T-helper 1 cell (primary cell): ENCODE results near the gene IQSEC1.

Experiments
- DNase-seq, 5 donors: peaks; one replicate each; pipeline ENCODE4 v3.0.0-alpha.2; 2012 to 2020

IQSEC1 gene

DNA sequence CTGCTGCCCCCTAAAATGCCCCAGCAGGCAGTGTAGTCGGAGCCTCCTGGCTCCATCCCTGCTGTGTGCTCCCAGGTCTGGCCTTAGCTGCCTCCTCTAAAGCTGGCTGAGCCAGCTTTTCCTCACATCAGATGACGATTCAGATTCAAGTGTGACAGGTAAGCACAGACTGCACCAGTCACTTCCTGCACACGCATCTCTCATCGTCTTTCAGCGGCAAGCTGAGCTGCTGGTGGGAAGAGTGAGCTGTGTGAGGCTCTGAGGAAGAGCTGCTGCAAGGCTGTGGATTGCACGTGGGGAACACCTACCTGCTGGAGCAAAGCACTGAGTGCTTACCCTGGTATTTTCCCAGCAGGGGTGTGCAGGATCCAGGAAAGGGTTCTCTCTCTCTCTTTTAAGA lies 143.4 kb downstream of the IQSEC1 start:
- no peak for DNase-seq

DNA sequence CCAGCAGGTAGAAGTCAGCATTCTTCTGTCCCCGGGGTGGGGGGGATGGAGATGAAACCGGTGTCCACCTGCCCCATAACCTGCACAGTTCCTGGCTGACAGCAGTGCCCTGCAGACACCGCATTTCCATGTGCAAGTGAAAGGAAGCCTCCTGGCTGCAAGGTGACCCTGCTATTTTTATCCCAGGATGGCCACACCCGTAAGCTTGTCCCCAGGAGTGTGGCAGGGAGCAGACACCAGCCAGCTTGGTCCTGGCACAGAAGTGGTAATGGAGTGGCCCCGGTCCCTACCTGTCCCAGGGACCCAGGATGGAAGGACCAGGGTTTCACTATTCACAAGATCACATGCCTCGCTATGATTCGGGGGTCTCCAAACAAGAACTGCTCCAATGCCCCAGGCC lies 146.6 kb downstream of the IQSEC1 start:
- DNase-seq = no peak

DNA sequence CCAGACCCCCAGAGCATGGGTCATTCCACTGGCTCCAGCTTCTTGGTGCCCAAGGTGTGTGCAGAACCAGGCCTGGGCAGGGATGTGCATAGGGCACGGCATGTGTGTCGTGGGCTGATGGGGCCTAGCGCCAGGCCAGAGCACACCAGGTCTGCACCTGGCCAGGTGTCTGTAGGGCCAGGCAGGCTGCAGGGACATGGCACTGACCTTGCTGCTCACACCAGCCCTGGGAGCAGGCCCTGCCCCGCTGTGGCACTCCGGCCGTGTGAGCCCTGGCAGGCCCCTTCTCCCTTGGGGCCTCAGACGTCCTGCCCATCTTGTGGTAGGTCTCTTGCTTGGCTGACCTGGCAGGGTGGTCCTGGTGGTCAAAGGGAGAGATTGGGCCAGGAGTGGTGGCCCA lies 147.6 kb downstream of the IQSEC1 start:
- DNase-seq = no peak

DNA sequence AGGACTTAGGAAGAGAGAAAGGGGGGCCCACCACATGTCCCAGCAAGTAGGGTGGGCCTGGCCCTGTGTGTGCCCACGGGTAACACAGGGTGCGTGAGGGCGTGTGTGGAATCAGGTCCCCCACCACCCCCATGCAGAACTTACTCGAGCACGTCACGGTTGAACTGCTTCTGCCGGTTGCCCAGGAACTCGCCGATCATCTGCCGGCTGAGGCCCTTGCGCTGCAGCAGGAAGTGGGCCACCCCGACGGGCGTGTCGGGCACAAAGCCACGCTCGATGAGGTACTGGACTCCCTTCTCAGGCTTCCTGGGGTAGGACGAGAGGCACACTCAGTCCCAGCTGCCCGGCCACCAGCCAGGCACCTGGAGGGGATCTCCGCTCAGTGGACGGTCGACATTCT lies 148.8 kb downstream of the IQSEC1 start:
- no peak for DNase-seq

DNA sequence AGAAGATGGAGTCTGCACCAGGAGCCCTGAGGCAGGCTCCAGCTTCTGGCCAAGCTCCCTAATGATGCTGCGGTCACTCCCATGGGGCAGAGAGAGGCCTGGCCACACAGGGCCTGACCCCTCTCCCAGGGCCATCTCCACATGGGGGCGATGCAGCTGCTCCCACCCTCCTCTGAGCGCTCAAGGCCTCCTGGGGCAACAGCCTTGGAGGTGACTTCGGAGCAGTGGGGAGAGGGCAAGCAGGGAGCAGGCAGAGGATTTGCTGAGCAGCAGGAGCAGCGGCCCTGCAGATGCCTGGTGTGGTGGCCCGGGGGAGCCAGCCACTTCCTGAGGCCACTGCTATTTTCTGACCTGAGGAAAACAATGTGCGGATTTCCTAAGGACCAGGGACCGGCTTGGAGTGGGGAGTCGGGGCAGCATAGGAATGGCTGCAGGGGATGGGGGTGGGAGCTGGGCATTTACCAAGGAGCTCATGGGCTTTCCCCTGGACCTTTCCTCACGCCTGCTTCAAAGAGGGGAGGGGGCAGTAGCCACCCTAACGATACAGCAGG lies 150.3 kb downstream of the IQSEC1 start:
- DNase-seq = no peak

DNA sequence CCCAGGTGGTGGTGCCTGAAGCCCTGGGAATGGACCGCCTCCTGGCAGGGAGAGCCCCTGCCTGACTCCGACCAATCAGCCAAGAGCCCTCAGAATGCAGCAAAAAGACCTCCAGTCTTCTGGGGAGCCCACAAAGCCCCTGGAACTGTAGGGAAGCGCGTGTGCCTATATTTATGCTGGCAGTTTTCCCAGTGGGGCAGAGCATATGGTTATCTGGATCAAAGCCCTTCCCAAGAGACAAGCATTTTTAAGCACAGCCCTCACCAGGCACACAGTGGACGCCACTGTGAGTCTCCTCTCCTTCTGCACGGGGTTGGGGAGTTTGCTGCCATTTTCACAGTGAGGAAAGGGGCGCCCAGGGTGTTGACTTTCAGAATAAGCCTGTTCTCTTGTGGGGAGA lies 150.9 kb downstream of the IQSEC1 start:
- DNase-seq = no peak

DNA sequence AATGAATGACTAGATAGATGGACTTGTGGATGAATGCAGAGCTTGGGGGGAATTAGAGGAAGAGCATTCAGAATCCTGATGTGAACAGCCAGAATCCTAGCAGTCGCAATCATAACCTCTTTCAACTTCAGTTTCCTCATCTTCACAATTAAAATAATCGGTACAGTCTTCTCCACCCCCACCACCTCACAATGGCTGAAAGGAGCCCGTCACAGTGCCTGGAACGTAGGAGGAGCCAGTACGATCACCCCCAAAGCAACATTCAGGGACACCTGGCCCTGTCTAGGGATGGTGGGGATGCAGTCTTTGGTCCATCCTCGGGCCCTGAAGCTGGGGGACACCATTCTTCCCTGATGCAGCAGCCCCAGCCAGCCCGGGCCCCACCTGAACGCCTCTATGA lies 151.5 kb downstream of the IQSEC1 start:
- DNase-seq = no peak

DNA sequence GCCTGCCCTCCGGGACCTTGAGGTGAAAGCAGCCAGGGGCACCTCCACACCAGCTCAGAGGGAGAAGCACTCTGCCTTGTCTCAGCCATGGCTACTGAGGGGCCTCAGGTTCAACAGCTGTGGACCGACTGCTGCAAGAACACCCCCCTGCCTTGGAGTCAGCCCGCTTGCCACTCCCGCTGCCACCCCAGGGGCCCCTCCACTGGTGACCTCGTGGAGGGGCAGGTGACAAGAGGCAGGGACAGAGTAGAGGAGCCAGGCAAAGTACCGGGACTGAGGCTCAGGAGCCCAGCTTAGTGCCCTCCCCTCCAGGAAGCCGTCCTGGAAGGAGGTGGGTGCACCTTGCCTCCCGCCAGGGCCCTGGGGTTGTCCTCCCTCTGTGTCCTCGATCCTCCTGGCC lies 152.3 kb downstream of the IQSEC1 start:
- no peak for DNase-seq

DNA sequence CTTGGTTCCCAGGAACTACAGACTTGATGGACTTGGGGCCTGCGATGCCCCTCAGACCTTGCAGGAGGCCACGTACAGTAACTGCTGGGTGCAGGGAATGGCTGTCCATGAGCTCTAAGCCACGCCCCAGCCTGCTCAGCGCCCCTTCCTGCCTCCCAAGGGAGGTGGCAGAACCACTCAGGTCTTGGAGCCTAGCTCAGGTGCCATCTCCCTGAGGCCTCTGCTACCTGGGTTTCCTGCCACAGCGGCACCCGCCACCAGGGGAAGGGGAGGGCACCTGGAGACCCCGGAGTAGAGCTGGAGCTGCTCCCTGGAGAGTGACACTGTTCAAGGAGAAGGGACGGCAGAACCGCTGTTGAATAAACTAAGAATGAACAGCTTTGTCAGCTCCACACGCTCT lies 154.0 kb downstream of the IQSEC1 start:
- DNase-seq = no peak

DNA sequence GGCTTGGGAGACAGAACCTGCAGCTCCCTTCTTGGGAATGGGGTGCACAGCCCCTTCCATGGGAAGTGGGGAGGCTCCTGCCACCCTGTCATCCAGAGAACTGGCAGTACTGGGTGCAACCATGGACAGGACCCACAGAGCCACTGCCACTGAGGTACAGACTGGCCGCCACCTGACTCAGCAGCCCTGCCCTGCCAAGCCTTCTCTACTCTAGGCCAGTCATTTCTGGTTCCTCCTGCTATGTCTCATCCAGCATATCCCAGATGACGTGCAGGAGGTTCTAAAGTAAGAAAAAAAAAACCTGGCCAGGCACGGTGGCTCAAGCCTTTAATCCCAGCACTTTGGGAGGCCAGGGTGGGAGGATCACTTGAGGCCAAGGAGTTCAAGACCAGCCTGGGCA lies 155.0 kb downstream of the IQSEC1 start:
- DNase-seq = no peak

DNA sequence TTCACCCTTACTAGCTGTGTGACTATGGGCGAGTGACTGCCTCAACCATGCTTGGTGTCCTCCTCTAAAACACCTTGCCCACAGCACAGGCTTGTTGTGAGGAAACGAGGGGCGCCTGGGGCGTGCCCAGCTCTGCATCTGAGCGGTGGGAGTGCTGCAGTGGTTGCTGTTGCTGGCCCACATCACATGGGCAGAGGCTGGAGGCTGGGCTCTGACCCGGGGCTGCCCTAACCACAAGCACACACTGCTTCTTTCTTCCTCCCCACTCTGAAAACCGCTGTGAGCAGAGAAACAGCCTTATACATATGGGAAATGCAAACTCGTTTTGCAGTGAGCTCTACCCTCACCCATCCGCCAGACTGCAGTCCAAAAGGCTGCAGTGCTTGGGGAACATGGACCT lies 157.1 kb downstream of the IQSEC1 start:
- DNase-seq = peak in 1 of 5 donors; percentile 49

DNA sequence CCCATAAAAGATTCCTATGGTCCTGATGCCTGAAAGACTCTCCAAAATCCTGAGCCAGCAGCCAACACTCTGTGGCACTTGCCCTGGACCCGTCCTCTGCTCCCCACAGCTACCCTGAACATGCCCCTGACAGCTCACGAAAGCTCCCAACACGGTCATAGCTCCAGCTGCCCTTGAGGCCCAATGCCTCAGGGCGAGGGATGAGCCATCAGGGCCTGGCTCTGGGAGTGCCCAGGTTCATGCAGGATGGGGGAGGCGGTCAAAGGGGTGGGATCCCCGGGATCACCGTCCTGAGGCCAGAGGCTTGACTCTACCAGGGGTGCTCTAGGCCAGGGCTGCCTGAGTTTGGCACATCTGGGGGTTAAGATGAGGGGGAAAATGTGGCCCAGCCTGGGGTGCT lies 159.1 kb downstream of the IQSEC1 start:
- no peak for DNase-seq

DNA sequence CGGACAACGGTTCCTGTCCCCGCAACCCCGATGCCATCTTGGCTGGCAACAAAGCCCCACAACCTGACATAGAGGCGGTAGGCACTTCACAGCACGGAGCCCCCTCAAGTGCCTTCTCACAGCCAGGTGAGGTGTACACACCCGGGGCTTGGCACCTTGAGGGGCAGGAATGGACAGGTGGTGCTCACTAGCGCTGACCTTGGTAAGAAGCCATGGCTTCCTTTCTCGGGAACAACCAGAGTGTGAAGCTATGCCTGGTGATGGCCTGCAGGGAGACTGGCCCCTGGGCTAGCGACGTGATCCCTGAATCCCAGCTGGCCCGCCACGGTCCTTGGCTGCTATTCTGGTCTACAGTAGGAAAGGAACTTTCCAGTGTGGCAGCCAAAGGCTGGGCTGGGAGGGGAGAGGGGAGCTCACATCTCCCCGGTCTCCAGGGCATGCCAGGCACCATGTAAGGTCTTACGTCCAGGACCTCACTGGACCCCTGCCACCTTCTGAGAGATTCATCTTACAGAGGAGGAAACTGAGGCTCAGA lies 161.3 kb downstream of the IQSEC1 start:
- DNase-seq = no peak

DNA sequence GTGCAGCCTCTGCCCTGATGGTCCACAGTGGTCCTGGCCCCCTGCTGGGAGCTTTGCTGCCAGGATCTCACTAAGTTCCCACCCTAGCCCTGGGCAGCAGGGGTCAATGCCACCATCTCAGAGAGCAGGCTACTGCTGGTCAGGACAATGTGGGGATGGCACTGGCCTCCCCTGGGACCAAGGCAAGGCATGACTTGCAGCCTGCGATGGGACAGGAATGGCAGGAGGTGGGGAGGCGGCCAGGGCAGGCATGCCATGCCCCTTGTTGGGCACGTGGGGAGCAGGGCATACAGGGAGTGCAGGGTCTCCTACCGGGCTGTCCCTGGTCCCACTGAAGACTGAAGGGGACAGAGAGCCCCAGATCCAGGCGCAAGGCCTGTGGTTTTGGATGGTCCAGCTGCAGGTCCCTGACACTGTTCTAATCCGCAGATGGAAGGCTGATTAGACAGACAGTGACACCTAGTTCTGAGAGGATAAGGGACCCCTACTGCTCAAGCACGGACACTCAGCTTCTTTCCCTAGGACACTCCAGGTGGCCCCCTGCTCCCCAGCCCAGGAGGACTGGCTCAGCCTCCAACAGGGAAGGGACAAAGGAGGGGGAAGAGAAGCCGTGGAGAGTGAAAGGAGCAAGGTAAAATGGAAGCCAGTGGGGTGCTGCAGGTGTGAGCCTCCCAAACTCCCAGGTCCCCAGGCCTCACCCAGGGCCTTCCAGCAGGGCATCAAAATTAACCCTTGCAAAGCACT lies 162.7 kb downstream of the IQSEC1 start:
- no peak for DNase-seq

DNA sequence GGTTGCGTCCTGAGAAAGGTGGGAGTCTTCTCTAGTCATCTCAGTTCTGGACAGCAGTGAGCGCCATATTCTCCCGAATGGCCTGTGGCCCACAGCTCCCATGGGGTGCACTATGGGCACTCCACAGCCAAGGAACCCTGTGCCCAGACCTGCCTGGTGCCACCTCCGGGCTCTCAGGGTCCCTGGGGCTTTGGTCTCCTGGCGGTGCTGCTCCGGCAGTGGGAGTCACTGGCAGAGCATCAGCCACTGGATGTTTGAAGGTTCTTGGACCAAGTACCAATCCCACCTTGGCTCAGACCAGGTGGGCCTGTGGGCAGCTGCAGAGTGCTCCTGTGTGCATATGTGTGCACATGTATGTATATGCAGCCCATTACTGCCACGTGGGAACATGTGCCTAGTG lies 163.5 kb downstream of the IQSEC1 start:
- DNase-seq = no peak

DNA sequence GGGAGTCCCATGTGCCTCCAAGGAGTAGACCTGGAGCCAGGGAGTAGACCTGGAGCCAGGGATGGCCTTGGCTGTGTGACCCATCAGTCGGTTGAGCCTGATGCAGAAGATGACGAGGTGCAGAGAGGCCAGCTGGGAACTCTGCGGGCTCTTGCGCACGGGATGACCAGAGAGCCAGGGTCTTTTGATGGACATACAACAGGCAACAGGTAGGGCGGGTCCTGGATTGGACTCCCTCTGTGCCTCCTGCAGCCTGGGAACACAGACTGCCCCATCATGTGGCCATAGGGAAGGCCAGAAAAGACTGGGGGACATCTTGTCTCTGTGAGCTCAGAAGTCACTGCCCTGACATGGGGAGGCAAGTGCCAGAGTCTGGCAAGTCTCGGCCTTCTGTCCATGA lies 164.4 kb downstream of the IQSEC1 start:
- DNase-seq = no peak

DNA sequence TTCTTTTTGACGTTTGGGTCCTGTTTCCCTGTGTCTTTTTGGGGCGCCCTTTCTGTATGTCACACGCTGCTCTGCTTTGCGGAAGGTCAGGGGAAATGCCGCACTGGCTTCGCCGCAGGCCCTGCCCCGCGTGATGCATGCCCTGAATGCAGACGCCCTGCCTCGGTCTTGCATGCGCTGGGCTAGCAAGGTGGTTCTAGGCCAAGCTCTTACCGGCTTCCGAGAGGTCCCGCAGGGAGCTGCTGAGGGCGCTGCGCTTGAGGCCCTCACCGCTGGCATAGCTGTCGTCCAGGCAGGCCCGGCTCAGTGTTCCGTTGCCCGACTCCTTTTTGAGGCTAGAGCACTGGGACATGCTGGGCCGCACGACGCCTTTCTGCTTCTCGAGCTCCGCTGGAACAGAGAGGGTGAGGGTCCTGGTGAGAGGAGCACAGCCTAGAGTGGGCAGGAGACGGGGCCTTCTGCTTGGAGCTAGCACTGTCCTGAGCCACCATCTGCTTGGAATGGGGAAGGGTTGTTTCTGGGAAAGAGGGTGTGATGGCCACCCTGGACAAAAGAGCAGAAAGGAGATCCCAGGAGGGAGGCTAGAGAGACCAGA lies 165.0 kb downstream of the IQSEC1 start:
- no peak for DNase-seq

DNA sequence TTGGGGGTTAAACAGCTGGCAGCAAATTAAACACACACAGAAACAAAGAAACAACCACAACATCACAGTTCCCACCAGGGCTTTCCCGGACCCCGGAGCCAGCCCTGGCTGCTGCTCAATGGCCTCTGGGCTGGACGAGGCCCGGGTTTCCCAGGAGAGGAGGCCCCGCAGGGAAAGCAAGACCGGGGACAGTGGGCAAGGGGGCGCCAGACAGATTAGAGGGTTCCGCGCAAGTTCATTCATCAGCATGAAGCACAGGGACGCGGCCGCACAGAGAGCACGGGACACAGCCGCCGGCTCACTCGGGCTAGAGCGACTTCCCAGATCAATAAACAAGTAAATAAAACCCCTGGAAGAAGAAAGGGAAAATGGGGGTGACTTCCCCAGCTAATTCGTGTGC lies 165.5 kb downstream of the IQSEC1 start:
- DNase-seq = no peak

DNA sequence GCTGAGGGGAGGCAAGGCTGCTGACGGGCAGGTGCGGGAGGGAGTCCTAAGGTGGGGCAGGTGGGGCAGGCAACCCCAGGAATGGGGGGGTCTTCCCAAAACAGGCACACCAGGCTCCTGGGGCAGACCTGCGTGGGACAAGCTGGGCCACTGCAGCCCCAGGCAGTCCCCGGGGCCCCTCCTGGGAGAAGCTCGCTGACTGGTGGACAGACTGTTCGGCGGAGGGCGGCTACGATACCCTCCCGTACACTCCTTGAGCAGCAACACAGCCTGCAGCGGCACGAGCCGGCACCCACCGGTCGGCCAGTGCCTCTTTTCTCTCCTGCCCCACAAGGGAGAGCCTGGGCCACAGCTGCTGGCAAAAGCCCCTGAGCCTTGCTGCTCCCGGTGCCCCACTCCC lies 165.9 kb downstream of the IQSEC1 start:
- DNase-seq = no peak

DNA sequence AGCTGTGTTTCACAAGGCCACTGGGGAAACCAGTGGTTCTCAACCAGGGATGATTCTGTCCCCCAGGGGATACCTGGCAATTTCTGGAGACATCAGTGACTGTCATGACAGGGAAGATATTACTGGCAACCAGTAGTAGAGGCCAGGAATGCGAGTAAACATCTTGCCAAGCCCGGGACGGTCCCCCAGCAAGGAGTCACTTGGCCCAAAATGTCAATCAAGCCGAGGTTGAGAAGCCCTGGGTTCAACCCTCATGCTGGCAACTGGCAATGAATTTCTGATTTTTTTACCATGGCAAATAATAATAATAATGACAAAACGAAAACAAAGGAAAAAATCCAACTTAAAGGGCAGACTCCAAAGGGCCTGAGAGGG lies 166.3 kb downstream of the IQSEC1 start:
- DNase-seq = no peak

DNA sequence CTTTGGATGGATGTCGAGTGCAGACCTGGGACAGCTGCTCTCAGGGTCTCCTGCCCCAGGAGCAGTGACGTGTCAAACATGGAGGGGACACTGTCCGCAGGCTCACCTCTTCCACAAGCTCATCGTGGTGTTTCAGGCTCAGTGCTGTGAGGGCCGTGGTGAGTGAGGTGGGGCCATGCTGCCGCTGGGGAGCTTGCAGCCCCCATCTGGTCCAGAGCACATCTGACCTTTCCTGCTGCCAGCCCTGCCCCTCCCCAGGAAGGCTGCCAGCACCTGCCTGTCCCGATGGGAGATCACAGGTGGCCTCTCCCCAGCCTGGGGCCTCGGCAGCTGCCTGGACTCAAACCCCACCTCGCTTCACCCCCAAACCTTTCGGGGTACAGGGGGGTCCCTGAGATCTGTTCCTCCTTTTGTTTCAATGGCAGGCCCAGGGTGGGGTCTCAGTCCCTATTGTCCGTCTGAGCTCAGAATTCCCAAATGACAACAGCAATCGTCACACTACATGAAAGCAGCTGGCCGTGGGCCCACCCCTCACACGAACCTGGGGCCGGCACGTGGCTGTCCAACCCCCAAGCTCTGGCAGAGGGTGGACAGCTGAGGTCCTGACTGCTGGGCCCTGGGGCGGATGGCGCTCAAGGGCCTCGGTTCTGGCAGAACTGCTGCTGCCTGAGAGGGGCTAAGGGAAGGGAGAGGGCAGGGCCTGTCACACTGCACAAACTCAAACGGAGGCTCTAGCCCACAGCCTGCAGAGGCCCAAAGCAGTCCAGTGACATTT lies 166.9 kb downstream of the IQSEC1 start:
- DNase-seq = no peak

DNA sequence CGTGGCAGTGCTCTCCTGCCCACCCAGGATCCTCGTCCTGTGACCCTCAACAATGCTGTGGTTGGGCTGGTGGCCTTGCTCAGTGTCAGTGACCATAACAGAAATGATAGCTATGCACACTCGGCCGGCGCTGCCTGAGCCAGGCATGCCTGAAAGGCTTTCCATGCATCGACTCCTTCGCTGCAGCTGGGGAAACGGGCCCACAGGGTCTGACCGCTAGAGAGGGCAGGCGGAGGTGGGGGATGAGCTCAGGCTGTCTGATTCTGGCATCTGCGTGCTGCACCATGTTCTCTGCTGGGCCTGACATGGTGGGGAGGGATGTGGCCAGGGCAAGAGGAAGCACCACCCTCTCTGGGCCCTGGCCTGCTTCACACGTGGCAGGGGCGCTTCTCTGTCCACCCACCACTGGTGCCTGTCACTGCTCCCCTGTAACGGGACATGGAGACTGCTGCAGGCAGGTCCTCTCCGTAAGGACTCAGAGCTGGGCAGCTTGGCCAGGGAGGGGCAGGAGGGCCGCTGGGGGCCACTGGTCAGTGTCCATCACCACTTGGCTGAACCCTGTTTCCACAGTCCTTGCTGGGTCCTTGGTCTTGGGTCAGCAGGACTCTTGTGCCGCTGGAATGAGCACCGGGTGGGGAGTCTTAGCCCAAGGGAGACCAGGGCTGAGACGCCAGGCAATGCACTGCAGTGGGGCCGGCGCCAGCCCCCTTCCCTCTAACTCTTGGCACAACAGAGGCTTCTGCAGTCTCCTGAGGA lies 167.7 kb downstream of the IQSEC1 start:
- DNase-seq = no peak

DNA sequence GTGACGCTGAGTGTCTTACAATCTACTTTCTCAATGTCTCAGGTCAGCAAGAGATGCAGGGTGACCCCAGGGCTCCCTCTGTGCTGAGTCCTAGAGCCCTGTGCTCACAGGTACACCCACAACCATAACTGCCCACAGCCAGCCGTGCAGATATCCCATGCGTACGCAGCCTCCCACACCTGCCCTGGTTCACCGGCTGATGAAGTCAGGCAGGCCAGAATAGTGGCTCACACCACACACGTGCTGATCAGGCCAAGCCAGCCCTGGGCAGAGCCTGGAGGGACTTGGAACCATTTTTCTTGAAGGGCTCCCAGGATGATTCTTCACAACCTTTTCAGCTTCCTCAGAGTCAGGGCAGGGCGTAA lies 168.3 kb downstream of the IQSEC1 start:
- no peak for DNase-seq
